Suppressor macrophage treated with lipopolysaccharide for 1 hour (primary cell): ENCODE results near the gene STRADA.

ENCODE experiments used
- DNase-seq, 3 donors: peaks; one replicate each; pipeline ENCODE4 v3.0.0-alpha.2; 2020 to 2022

STRADA gene, protein sequence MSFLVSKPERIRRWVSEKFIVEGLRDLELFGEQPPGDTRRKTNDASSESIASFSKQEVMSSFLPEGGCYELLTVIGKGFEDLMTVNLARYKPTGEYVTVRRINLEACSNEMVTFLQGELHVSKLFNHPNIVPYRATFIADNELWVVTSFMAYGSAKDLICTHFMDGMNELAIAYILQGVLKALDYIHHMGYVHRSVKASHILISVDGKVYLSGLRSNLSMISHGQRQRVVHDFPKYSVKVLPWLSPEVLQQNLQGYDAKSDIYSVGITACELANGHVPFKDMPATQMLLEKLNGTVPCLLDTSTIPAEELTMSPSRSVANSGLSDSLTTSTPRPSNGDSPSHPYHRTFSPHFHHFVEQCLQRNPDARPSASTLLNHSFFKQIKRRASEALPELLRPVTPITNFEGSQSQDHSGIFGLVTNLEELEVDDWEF

DNA sequence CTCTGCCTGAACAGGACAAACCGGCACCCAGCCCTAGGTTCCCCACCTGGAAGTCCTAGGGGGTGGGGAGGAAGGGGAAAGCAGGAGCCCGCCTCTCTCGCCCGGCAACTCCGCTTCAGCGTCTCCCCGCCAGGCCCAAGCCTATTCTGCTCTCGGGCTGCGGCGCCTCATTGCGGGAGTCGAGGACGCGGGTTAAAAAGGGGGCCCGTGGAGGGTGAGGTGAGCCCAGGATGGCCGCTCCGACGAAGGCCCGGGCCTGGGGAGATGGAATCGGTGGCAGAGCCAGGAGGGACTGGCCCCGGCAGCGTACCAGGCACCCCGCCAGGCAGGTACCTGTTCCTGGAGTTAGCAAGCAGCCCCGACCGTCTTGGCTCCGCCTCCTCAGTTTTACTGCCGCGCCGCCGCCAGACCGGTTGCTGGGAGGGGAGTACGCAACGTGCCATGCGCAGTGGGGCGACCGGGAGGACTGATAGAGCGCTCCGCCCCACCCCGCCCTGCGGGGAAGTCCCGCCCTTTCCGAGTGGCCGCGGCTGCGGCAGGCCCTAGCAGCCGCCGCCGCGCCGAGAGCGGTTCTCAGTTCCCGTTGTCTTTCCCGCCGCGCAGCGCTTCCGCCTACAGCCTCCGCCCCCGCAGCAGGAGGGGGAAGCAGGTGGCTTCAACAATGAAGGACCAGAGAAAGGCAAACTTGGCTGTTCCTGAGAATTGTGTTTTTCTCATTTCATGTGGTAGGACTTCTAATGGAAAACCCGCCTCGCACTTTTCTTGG is at the start of gene STRADA:
Gene STRADA, minus strand, starts transcription at position 392 of the 766 bp plus-strand sequence. CDS start 13,430 bp downstream, outside the sequence.
- peak; percentile 98 to 99 (median 98) for DNase-seq

DNA sequence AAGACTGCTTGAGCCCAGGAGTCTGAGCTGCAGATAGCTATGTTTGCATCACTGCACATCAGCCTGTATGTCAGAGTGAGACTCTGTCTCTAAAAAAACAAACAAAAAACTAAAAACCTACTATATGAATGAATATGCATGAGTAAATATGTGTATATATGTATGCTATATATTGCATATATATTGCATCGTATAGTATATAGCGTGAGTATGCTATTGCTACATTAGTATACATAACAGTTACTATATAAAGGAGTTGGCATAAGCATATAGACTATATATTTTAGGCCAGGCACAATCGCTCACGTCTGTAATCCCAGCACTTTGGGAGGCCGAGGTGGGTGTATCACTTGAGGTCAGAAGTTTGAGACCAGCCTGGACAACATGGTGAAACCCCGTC is 48.5 kb upstream of the STRADA start:
- DNase-seq = no peak

- DNase-seq = peak; percentile 42 to 47 (median 47)
Measured at GRCh38 chr17:63786971-63787711, 45.5 kb upstream of the STRADA start.

GRCh38 chr17:63786117-63786516 is 44.5 kb upstream of the STRADA start:
- DNase-seq = no peak

- DNase-seq = no peak
Measured at GRCh38 chr17:63785556-63785955, 44.0 kb upstream of the STRADA start.

GRCh38 chr17:63783522-63783921 is 41.9 kb upstream of the STRADA start:
- no peak for DNase-seq

GRCh38 chr17:63780928-63781327 is 39.3 kb upstream of the STRADA start:
- no peak for DNase-seq

GRCh38 chr17:63780507-63780906 is 38.9 kb upstream of the STRADA start:
- no peak for DNase-seq

- DNase-seq = no peak
Measured at GRCh38 chr17:63775420-63775819, 33.8 kb upstream of the STRADA start.

- DNase-seq = peak; percentile 47 to 62 (median 60)
Measured at GRCh38 chr17:63774969-63775265, 33.3 kb upstream of the STRADA start.

DNA sequence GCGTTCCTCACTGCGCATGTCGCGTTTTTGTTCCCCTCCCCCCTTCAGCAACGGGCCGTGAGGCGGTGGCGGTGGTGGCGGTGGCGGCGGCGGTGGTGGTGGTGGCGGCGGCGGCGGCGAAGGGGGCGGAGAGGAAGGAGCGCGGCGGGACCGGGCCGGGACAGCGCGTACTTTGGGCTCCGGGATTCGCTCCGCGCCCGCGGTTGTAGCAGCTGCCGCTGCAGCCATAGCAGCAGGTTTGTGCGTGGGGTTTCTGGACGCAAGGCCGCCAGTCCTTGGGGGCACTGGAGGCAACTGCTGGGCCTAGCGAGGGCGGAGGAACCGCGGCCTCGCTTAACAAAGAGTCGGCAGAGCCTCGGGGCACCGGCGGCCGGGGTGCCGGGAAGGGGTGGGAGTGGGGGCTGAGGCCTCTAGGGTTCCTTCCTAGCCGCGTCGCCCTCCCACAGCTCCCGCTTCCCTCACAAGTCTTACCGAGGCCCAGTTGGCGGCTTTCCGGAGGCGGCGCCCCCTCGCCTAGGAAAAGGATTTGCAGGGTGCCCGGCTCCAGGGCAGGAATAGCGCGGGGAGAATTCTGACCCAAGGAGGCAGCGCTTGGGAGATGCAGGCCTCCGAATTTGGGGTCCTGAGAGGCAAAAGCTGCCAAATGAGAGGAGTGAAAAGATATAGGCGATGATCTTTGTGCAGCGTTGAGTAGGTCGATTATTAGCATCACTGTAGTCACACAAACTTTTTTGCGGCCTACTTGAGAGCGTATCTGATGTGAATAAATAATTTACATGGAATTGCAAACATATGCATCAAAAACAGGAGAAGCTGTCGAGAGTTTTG is 32.8 kb upstream of the STRADA start, which contains the start of gene DDX42:
Gene DDX42, plus strand, starts transcription at position 30 of the 828 bp plus-strand sequence. CDS start 12,880 bp downstream, outside the sequence.
- DNase-seq = peak in 2 of 3 donors; percentile 50 to 95

GRCh38 chr17:63773272-63774140 is 31.9 kb upstream of the STRADA start, which contains the start of gene CCDC47:
TSS of gene CCDC47 (minus strand) at chr17:63773597. CDS start at chr17:63766175, 7,422 bp downstream.
- DNase-seq = peak; percentile 99

DNA sequence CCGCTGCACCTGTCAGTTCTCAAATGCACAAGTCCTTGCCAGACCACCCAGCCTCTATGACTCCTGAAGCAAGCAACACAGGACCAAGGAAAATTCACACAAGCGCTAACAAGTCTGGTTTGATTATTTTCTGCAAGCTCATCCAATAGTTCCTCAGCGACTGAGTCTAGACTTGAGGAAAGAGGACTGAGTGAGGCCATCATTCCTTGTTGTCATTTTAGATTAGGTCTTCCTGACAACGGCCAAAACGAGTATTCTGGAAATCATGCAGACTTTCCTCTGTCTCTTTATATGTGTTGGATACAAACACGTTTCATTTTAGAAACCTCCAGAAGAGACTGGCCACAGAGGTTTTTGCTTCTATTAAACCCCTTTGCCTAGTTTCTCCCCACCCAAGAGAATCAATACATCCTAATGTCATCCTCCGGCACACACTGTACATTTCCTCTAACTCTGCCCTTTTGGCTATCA is 31.2 kb upstream of the STRADA start:
- peak in 2 of 3 donors; percentile 22 to 29 for DNase-seq

DNA sequence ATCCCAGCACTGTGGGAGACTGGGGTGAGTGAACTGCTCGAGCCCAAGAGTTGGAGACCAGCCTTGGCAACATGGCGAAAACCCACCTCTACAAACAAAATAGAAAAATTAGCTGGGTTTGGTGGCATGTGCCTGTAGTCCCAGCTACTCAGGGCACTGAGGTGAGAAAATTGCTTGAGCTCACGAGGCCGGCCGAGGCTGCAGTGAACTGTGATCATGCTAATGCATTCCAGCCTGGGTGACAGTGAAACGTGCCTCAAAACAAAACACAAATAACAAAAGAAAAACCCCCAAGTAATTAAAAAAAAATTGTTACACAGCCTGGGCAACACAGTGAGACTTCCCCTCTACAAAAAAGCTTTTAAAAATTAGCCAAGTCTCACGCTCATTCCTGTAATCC is 26.8 kb upstream of the STRADA start:
- no peak for DNase-seq

GRCh38 chr17:63766754-63767153 is 25.2 kb upstream of the STRADA start:
- no peak for DNase-seq

- no peak for DNase-seq
Measured at GRCh38 chr17:63764716-63765115, 23.1 kb upstream of the STRADA start.

DNA sequence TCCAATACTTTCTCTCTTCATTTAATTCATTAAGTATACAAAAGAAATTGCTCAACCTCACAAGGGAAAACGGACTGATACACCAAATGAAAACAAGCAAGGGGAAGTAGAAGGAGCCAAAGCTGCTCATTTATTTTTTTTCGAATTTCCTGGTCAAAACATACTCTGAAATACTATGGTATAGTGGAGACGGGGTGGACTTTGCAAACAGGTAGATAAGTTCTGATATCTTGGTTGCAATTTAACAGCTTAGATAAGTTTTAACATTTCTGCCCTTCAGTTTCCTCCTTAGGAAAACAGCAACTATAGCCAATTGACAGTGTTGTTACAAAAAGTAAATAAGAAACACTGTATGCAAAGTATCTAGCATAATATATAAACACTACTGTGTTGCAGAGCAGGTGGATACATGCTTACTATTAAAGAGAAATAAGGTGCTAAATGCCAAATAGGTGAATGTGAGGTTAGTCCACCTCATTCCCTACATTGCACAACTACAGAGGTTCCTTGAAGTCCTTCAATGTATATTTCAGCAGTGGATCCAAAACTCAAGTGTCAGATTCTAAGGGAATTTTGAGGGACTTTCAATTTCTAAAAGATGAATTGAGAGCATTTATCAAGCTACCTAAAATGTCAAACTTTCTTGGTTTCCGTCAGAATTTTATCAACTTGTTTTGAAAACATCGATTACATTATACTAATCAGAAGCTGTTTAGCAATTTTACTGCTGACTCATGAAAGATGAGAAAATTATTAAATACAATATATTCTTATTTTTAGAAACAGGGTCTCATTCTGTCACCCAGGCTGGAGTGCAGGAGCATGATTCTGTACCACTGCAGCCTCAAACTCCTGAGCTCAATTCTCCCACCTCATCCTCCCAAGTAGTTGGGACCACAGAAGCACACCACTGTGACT is 20.8 kb upstream of the STRADA start:
- DNase-seq = peak in 2 of 3 donors; percentile 42 to 43

DNA sequence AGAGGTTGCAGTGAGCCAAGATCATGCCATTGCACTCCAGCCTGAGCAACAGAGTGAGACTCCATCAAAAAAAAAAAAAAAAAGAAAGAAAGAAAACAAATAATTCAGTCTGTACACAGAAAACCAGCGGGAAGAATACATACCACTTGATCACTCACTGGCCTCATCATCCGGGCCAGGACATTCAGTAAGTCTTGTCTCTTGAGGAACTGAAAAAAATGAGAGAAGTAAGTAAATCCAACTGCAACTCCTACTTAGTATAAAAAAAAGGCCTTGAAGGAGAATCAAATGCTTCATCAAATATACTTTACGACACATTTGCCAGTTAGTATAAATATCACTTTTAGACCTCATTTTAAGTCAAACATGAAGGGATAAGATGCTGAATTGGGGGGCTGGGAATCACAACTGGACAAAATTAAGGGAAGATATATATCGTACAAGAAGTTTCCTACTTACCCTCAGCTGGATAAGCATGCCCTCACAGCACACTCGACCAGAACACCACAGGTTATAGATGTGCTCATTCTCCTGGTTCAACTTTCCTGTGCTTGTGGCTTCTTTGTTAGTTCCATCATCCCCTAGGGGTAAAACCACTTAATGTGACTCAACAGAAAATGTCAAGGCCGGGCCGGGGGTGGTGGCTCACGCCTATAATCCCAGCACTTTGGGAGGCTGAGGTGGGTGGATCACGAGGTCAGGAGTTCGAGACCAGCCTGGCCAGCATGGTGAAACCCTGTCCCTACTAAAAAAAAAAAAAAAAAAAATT is 19.4 kb upstream of the STRADA start:
- DNase-seq = peak; percentile 35 to 56 (median 47)

DNA sequence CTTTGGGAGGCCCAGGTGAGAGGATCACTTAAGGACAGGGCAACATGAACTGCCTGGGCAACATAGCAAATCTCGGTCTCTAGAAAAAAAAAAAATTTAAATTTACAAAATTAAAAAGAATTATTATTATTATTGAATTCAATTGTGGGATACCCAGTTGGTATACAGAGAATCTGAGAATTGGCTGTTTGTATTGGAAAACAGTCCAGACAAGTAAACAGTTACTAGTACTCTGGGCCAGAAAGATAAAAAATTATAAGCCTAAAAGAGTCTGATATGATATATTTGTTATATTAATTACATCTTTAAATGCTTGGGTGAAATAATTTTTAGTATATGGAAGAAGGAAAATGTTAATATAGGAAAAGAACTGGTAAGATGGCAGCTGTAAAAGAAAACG is 16.8 kb upstream of the STRADA start:
- DNase-seq = no peak
